Keratinocyte (primary cell): ENCODE results near the gene PCSK1N.

Experiments
- EZH2 ChIP-seq: IDR thresholded peaks from one replicate; pipeline ENCODE4 v1.6.1; 2012; ENCODE audit warnings: inconsistent platforms, mild to moderate bottlenecking, low read length, moderate library complexity
- TF ChIP-seq, protein P1 (sequence below), 3 experiments: IDR thresholded peaks in 1 of 3; conservative IDR thresholded peaks in 1 of 3; optimal IDR thresholded peaks in 1 of 3; 2 replicates in 2 of 3; 3 replicates in 1 of 3; pipeline versions ENCODE3 to v1.5.1; 2011; ENCODE audit warnings: low read length in 3 of 3, mild to moderate bottlenecking in 3 of 3, moderate library complexity in 2 of 3, control low read depth in 1 of 3, inconsistent platforms in 1 of 3; ENCODE audit not compliant: insufficient read depth in 2 of 3; ENCODE audit errors: extremely low read depth in 1 of 3

DNA sequence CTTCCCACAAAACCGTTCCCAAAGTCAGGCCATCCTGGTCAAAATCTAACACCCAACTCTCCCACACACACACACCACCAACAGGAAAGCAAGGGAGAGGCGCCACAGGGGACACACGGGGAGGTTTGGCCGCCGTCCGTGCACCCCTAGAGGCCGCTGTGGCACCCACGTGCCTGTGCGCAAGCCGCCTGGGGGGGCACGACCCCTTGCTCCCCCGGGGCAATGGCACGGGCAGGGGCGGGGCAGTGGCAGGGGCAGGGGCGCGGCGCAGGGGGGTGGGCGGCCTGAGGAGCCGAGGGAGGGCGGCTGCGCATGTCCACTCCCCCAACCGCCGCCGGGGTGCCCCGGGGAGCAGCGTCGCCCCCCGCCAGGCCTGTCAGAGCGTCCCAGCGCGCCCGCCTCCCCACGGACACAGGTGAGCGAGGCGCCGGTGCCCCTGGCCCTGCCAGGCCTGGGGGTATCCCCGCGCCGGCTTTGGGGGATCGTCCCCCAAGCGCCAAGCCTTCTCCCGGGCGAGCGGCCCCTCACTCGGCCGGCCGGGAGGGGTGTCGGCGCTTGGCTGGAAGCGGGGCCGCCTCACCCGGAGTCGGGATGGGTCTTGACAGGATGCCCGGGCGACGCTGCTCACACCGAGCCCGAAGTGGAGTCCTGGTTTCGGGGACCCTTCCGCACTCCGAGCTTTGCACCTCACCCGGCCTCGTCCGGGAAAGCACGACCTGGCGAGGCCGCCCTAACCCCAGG, 9.1 kb downstream of the PCSK1N start, which contains the start of gene ERAS:
- TF ChIP-seq, protein P1, sequence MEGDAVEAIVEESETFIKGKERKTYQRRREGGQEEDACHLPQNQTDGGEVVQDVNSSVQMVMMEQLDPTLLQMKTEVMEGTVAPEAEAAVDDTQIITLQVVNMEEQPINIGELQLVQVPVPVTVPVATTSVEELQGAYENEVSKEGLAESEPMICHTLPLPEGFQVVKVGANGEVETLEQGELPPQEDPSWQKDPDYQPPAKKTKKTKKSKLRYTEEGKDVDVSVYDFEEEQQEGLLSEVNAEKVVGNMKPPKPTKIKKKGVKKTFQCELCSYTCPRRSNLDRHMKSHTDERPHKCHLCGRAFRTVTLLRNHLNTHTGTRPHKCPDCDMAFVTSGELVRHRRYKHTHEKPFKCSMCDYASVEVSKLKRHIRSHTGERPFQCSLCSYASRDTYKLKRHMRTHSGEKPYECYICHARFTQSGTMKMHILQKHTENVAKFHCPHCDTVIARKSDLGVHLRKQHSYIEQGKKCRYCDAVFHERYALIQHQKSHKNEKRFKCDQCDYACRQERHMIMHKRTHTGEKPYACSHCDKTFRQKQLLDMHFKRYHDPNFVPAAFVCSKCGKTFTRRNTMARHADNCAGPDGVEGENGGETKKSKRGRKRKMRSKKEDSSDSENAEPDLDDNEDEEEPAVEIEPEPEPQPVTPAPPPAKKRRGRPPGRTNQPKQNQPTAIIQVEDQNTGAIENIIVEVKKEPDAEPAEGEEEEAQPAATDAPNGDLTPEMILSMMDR (optimal IDR thresholded peaks at IDR 0.05 in 1 of 3, IDR thresholded peaks at IDR 0.05 in 1 of 3, conservative IDR thresholded peaks at IDR 0.05 in 1 of 3; ENCODE audit: extremely low read depth in 1 of 3, insufficient read depth in 2 of 3, low read length in 3 of 3) = no peak
- no peak for TF ChIP-seq EZH2
